ENCODE measurements around the gene PFDN4. TPM values are rescaled to one million over a fixed set of nuclear protein-coding genes. Genes with fewer than 3 reads are reported as not detected.
"Not testable (repeated sequence)": the region's sequence is repeated elsewhere in the genome, so short reads cannot be mapped to it uniquely, and the experiment has no call there.

Gene PFDN4
- total RNA-seq, 1 donor from 2014 or later: 92.4 TPM

- DNase-seq (ENCODE audit: low read depth, low spot score): no peak
Measured at GRCh38 chr20:54223751-54224150, 15.9 kb downstream of the PFDN4 start.

DNA sequence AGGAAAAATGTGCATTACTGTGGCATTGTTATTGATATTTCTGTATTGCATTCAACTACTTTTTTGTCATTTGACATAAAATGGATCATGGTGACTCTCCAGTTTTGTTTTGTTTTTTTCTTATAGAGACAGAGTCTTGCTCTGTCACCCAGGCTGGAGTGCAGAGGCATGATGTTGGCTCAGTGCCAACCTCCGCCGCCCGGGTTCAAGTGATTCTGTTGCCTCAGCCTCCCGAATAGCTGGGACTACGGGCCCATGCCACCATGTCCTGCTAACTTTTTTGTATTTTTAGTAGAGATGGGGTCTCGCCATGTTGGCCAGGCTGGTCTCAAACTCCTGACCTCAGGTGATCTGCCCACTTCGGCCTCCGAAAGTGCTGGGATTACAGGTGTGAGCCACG, 16.8 kb downstream of the PFDN4 start:
- not testable (repeated sequence) for DNase-seq (ENCODE audit: low read depth, low spot score)

- no peak for DNase-seq (ENCODE audit: low read depth, low spot score)
Measured at GRCh38 chr20:54227241-54227640, 19.4 kb downstream of the PFDN4 start.

- no peak for DNase-seq (ENCODE audit: low read depth, low spot score)
Measured at GRCh38 chr20:54227751-54228150, 19.9 kb downstream of the PFDN4 start.

- no peak for DNase-seq (ENCODE audit: low read depth, low spot score)
Measured at GRCh38 chr20:54228841-54229240, 21.0 kb downstream of the PFDN4 start.

- no peak for DNase-seq (ENCODE audit: low read depth, low spot score)
Measured at GRCh38 chr20:54229566-54230160, 21.8 kb downstream of the PFDN4 start.

GRCh38 chr20:54231036-54231435, 23.1 kb downstream of the PFDN4 start:
- DNase-seq (ENCODE audit: low read depth, low spot score): no peak

DNA sequence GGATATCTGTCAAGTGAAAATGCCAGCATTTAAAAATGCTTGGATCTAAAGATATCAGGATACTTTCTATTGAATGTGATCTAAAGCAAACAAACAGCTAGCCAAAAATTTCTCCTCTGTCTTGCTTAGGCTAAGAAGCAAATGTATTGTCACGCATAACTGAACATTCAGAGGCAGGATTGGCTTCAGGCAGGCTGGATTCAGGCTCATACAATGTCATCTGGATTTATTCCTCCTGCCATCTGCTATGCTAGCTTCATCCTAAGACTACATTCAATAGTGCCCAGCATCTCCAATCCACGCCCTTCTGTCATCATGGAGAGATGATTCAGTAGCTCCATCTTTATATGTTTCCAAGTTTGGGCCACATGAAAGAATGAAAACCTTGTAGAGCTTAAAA, 27.1 kb downstream of the PFDN4 start:
- DNase-seq (ENCODE audit: low read depth, low spot score): no peak

DNA sequence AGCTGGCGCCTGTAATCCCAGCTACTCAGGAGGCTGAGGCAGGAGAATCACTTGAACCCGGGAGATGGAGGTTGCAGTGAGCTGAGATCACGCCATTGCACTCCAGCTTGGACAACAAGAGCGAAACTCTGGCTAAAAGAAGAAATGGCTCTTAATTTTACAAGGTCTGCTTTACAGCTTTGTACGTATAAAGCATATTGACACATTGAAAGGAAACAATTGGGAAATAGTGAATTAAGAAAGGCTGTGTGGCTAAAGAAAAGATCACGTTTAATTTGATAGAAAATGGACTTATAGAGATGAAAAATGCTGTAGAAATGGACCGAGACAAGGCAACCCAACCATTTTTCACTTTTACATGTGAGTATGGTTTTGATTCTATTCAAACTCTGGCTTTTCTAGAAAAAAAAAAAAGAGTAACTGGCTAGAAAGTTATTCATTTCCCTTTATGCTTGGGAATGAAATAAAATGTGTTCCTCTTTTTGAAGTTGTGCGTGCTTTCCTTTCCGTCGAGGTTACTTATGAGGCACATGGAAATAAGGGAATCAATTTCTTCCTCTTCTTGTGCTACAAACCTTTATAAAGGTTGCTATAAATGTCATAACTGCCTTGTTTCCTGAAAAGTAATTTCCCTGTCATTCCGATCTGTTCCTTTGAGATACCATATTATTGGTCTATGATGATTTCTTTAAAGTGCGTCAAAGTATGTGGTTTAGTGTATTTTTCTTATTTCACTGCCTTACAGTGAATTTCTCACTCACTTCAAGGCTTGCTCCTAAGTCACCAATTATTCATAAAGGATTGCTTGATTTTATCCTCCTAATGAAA, 29.4 kb downstream of the PFDN4 start:
- DNase-seq (ENCODE audit: low read depth, low spot score): no peak

GRCh38 chr20:54244113-54244512, 36.2 kb downstream of the PFDN4 start:
- DNase-seq (ENCODE audit: low read depth, low spot score): no peak

GRCh38 chr20:54248705-54249104, 40.8 kb downstream of the PFDN4 start:
- DNase-seq (ENCODE audit: low read depth, low spot score): not testable (repeated sequence)

DNA sequence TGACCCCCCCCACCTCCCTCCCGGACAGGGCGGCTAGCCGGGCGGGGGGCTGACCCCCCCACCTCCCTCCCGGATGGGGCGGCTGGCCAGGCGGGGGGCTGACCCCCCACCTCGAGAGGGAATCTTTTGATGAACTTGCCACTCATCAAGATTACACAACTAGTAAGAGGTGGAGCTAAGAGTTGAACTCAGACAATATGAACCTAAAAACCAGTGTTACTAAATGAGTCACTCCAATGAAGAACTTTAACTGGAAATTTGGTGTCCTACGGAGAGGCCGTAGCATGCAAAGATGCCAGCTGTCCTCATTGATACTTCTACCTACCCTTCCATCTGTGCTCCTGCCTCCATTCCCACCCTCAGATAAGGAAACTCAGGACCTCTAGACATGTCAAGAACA, 42.8 kb downstream of the PFDN4 start:
- DNase-seq (ENCODE audit: low read depth, low spot score): no peak

GRCh38 chr20:54251096-54251495, 43.2 kb downstream of the PFDN4 start:
- no peak for DNase-seq (ENCODE audit: low read depth, low spot score)

DNA sequence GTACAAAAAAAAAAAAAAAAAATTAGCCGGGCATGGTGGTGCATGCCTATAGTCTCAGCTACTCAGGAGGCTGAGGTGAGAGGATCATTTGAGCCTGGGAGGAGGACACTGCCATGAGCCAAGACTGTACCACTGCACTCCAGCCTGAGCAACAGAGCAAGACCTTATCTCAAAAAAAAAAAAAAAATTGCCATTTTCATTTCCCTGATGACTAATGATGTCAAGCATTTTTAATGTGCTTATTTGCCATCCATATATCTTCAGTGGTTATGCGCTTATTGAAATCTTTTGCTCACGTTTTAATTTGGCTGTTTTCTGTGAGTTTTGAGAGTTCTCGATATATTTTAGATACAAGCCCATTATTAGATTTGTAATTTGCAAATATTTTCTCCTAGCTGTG, 46.7 kb downstream of the PFDN4 start:
- DNase-seq (ENCODE audit: low read depth, low spot score): no peak

GRCh38 chr20:54255157-54255556, 47.3 kb downstream of the PFDN4 start:
- no peak for DNase-seq (ENCODE audit: low read depth, low spot score)

DNA sequence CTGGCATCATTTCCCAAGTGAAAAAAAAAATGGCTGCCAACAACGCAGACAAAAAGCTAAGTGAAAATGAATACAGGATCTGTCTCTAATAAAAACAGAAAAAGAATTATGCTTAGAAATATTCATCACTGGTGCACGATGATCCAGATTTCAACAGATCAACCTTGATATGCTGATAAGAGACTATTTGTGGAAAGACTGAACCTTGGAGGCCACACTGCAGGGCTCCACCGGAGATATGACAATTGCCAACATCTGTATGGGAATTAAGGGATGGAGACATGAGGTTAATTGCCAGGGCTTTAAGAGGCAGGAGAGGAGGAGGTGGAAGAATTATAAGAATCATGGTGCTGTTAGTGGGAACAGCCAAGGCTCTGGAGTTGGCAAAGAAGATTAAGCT, 48.3 kb downstream of the PFDN4 start:
- DNase-seq (ENCODE audit: low read depth, low spot score): no peak

DNA sequence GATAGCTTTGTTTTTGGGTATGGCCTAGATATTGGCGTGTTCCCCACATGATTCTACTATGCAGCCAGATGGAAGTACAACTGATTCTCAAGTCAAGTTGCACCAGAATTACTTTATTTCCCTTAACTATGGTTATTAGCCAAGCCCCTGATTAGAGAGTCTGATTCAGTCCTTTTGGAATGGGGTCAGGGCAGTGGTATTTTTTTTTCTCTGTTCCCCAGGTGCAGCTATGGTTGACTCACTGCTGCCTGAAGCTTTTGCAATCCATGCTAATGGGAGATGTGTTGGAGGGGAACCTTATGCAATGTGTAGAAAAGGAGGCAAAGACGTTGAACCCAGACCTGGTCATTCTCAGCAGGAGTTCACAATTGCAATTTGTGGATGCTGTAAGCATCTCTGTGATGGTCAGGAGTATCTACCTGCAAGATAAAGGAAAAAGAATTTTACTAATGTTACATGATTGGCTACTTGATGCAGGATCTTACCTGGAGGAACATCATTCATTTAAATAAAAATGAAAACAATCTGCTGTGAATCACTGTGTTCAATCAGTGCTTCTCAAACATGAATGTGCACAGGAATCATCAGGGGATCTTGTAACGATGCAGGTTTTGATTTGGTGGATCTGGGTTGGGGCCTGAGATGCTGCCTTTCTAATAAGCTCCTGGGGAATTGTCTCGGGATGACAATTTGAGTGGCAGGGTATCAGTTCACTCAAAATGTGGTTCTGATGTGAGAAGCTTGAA, 49.4 kb downstream of the PFDN4 start:
- no peak for DNase-seq (ENCODE audit: low read depth, low spot score)

DNA sequence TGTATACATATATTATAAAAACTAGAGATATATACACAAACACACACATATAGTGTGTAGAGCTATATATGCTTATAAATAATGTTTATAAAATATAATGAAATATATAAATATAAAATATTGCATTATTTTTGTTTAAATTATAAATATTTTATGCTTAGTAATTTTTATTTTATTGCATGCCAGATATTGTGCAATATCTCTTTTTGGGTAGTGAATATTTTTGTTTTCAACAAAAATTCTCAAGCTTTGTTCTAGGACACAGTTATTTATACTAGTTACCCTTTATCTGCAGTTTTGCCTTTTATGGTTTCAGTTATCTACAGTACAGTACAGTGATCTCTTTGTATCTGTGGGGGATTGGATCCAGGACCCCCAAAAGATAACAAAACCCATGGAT, 52.2 kb downstream of the PFDN4 start:
- no peak for DNase-seq (ENCODE audit: low read depth, low spot score)

DNA sequence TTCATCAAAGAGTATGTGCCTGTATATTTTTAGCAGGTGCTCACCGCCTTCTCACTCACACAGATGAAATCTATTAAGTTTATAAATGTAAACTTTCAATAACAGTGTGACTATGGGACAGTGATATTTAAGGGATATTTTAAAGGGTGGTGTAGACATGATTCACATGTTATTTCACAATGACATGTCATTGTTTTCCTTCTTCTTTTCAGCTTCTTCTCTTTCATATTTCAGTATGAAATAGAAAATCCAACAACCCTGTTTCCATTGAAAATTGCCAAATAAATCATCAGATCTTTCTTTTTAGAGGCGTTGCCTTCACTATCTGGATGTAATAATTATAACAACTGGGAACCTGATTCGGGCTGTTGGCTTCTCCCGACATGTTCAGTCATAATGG, 54.8 kb downstream of the PFDN4 start:
- no peak for DNase-seq (ENCODE audit: low read depth, low spot score)

GRCh38 chr20:54263116-54263690, 55.3 kb downstream of the PFDN4 start:
- DNase-seq (ENCODE audit: low read depth, low spot score): no peak

DNA sequence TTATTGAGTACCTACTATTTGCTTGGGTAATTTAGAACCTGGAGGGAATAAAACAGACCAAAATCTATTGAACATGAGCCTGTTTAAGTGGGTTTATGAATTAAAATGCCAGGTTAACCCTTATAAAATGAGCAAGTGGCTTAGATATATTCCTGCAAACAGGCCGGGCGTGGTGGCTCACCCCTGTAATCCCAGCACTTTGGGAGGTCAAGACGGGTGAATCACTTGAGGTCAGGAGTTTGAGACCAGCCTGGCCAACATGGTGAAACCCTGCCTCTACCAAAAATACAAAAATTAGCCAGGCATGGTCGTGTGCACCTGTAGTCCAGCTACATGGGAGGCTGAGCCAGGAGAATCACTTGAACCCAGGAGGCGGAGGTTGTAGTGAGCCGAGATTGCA, 57.9 kb downstream of the PFDN4 start:
- DNase-seq (ENCODE audit: low read depth, low spot score): not testable (repeated sequence)

DNA sequence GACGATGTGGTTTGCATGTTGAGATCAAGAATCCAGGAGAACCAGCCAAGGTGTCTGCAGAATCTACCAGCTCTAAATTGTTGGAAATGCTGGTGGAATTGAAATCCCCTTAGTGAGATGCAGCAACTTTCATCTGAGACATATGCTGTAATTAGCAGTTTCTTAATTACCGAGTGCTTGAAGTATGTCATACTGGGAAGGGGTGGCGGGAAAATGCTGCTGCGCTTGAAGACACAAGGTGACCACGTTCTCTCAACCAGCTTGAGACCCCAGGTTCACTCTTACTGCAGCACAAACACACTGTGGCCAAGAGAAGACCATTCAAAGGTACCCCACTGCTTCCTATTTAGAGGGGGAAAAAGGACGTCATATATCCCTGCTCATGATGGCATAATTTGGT, 59.0 kb downstream of the PFDN4 start:
- DNase-seq (ENCODE audit: low read depth, low spot score): no peak
